C1 segment of cervical spinal cord (tissue), 14 donors: ENCODE measurements around the gene BEAN1.
A peak's percentile ranks its signal among the peaks of the same experiment; 100 is the strongest.
"Not testable (repeated sequence)": the region's sequence is repeated elsewhere in the genome, so short reads cannot be mapped to it uniquely, and the experiment has no call there.

Source experiments
- DNase-seq, 14 donors: peaks; one replicate each; lab custom pipeline; 2025; lab: John Stamatoyannopoulos, UW

The BEAN1 gene

GRCh38 chr16:66486199-66486772, 59.2 kb downstream of the BEAN1 start:
- DNase-seq: no peak

GRCh38 chr16:66486773-66487579, 59.9 kb downstream of the BEAN1 start:
- DNase-seq: peak in 4 of 14 donors; percentile 11 to 47 (median 30)

- DNase-seq: no peak
These were observed 60.6 kb downstream of the BEAN1 start for GRCh38 chr16:66487580-66488275.

DNA sequence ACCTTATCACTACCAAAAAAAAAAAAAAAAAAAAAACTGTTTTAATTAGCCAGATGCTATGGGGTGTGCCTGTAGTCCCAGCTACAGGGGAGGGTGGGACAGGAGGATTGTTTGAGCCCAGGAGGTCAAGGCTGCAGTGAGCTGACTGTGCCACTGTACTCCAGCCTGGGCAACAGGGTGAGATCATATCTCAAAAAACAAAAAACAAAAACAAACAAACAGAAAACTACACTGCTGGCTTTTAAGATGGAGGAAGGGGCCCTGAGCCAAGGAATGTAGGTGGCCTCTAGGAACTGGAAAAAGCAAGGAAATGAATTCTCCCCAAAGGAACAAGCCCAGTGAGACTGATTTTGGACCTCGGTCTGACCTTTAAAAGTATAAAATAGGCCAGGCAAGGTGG, 61.4 kb downstream of the BEAN1 start:
- DNase-seq: no peak

DNA sequence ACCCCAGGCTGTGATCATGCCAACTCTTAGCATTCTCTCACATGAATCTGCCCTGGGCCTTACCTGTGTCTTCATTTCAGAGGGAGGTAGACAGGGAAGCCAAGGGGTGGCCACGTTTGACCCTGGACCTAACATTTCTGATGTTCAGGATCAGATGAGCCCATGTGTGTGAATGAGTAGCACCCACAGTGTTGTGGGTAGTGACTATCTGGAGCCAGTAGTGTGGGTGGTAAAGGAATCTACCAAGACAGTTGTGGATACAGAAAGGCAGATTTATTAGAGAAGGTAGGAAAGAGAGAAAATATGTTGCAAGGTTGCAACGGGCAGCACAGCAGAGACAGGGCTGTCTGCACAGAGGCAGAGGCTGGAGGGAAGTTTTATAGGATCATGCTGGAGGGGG, 62.3 kb downstream of the BEAN1 start:
- no peak for DNase-seq

DNA sequence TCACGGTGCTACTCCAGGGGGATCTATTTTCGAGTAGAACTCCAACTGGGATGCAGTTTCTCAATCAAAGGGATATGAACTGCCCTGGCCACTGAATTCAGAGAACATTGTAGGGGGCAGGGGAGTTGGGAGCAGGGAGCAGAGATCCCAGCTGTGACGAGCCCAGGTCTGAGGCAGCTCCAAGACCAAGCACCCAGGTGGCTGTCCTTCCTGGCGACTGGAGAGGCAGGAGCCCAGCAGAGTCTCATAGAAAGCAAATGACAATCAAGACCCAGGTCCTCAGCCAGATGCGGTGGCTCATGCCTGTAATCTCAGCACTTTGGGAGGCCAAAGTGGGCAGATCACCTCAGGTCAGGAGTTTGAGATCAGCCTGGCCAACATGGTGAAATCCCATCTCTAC, 62.7 kb downstream of the BEAN1 start:
- DNase-seq: no peak

GRCh38 chr16:66490774-66491715, 64.0 kb downstream of the BEAN1 start:
- no peak for DNase-seq

DNA sequence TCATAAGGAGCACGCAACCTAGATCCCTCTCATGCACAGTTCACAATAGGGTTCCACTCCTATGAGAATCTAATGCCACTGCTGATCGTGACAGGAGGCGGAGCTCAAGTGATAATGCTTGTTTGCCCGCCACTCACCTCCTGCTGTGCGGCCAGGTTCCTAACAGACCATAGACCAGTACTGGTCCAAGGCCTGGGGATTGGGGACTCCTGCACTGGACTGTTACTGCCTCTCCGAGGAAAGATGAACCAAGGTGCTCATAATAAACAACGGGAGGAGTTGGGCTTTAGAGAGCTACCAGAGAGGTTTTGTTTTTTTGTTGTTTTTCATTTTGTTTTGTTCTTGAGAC, 64.6 kb downstream of the BEAN1 start:
- no peak for DNase-seq

DNA sequence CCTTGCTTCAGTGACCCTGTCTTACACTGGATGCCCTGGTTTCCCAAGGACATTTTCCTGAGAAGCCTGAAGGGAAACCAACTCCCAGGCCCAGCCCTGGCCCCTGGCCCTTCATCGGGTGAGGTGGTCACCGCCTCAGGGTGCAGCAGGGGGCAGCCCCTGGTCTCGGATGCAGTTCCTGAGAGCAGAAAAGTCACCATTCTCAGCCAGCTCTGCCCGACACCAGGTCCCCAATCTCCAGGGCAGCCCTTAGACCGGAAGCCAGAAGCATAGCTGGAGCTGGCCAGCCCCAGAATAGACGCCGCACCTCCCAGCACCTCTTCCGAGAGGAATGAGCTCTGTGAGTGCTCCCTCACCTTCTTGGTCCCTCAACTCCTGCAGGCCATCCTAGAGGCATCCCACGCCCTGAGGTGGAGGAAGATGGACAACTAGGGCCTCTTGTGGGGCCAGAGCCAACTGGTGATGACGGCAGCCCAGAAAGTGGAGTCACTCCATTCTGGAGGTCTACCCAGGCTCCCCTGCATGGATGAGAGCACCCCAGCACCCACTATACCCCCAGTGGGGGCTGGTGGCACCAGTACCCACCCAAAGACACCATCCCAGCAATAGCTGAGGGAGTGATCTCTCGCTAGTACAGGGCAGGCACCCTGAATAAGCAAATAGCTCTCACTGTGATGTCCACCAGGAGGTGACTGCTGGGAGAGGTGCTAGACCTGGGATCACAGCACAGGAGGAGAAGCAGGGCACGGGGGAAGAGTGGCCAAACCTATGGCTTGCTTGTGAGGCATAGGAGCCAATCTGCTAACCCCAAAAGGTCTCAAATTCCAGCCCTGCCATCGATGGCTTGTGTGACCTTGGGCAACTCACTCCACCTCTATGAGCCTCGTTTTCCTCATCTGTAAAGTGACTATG, 66.7 kb downstream of the BEAN1 start:
- no peak for DNase-seq

DNA sequence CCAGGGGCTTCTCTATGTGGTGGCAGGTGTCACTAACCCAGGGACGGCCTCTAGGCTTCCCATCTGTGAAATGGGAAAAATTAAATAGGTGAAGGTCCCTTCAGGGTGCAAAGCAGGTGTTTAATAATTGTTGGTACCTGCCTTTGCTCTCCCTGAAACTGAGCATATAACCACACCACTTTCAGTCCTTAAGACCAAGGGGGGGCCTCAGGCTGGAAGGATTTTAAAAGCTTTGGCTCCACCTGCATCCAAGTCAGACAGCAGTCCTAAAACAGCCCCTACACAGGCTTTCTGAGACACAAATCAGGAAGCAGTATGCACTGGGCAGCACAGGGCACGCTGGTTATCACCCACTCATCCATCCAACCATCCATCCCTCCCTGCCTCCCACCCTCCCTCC, 67.8 kb downstream of the BEAN1 start:
- no peak for DNase-seq

- no peak for DNase-seq
These were observed 68.3 kb downstream of the BEAN1 start for GRCh38 chr16:66495440-66495839.

GRCh38 chr16:66496226-66496625, 69.1 kb downstream of the BEAN1 start:
- not testable (repeated sequence) for DNase-seq

DNA sequence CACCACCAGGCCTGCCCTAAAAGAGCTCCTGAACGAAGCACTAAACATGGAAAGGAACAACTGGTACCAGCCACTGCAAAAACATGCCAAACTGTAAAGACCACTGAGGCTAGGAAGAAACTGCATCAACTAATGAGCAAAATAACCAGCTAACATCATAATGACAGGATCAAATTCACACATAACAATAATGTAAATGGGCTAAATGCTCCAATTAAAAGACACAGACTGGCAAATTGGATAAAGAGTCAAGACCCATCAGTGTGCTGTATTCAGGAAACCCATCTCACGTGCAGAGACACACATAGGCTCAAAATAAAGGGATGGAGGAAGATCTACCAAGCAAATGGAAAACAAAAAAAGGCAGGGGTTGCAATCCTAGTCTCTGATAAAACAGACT, 70.8 kb downstream of the BEAN1 start:
- not testable (repeated sequence) for DNase-seq

GRCh38 chr16:66501563-66501962, 74.5 kb downstream of the BEAN1 start:
- not testable (repeated sequence) for DNase-seq

- DNase-seq: peak in 1 of 14 donors; percentile 27
These were observed 75.2 kb downstream of the BEAN1 start for GRCh38 chr16:66502020-66502913.

GRCh38 chr16:66503030-66503429, 75.9 kb downstream of the BEAN1 start:
- peak in 9 of 14 donors; percentile 16 to 58 (median 41) for DNase-seq

DNA sequence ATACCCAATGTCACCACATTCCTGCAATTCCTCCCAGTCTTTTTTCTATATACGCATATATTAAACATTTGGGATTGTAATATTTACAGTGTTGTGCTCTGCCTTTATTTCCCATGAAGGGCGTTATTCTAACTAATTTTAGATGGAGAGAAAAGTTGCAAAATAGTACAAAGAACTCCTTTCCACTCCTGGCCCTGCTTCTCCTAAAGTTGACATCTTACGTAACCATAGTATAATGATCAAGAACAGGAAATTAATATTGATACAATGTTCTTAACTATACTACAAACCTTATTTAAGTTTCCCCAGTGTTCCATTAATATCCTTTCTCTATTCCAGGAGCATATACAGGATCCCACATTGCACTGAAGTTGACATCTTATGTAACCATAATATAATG, 76.5 kb downstream of the BEAN1 start:
- no peak for DNase-seq

GRCh38 chr16:66507731-66508239, 80.7 kb downstream of the BEAN1 start:
- no peak for DNase-seq

DNA sequence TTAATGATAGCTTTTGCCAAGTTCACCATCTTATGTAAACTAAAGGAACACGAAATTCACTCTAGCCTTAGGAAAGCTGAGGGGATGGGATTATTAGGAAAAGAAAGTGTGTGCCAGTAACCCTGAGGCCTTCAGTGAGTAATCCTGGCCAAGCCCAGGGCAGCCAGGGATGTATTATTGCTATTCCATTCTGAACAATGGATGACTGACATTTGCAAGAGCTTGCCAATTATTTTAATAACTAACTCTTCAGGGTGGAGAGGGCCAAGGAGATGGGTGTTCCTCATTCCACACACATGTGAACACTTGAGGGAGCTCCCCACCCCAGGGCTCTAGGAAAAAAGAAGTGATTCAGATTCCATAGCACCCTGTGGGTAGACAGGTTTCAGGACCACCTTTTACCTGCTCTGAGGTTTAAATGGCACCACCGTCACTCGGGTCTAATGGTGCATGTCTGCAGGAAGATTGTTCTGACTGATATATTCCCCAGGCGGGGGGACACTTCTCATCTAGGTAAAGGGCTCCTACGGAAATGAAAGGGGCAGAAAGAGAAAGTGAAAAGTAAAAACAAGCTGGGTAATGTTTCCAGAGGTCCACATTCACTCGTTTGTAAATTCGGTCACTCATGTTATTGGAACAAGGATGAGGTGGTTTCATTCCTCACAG, 81.3 kb downstream of the BEAN1 start:
- no peak for DNase-seq
